ENCODE data around the gene EXOC6B. TPM values are rescaled to one million over a fixed set of nuclear protein-coding genes. Genes with fewer than 3 reads are reported as not detected.

The EXOC6B gene
- total RNA-seq, 4 donors from 2014 or later = 21.0 to 57.7 (median 36.1) TPM

DNA sequence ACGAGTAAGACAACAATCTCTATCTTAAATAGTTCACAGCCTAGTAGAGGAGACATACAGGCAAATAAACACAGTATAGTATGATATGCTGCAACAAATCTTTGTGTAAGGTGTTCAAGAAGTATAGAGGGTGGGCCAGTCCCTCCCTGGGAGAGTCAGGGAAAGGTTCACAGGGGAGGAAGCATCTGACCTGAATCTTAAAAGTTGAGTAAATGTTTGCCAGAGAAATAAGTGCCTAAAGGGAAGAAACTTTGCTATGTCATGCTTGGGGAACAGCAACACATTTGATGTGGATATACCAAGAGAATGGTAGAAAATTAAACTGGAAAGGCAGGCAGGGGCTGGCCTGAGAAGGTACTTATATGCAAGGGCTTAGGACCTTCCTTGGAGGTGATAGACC is 552.4 kb downstream of the EXOC6B start:
- no peak for TF ChIP-seq CTCF (IDR thresholded peaks at IDR 0.05)
- no peak for TF ChIP-seq POLR2A (IDR thresholded peaks at IDR 0.05)
- no peaks in the 10 kb centered on the region for H3K36me3 ChIP-seq
- no peak for DNase-seq
- intact Hi-C loops (cut with DNase I) = no loop called here
- peak overlapping the region in 3 of 4 donors; percentile 6 to 79 (median 76) for H3K27ac ChIP-seq
- 32 to 44% methylated on average over 1 of the region's 1 CpG for WGBS, 2 donors
- H3K4me1 ChIP-seq = peaks cover 4 to 65% (median 10%) of the 10 kb centered on the region in 3 donors
- no peaks in the 10 kb centered on the region for H3K27me3 ChIP-seq
- no peak overlapping the region for H3K4me3 ChIP-seq
- H3K9me3 ChIP-seq = no peaks in the 10 kb centered on the region

GRCh38 chr2:72271766-72272641 is 553.8 kb downstream of the EXOC6B start:
- Histone ChIP-seq H3K9me3 (no peaks in the 10 kb centered on the region), H3K4me1 (peaks cover 4 to 62% (median 10%) of the 10 kb centered on the region in 3 donors), H3K27me3 (no peaks in the 10 kb centered on the region), H3K27ac (peak overlapping the region; percentile 23 to 79 (median 70)), H3K36me3 (no peaks in the 10 kb centered on the region), H3K4me3 (no peak overlapping the region)
- intact Hi-C loops (cut with DNase I) = no loop called here
- WGBS, 2 donors = 27 to 42% methylated on average over 5 of the region's 5 CpGs
- TF ChIP-seq CTCF (IDR thresholded peaks at IDR 0.05) (no peak), POLR2A (IDR thresholded peaks at IDR 0.05) (no peak)
- no peak for DNase-seq

DNA sequence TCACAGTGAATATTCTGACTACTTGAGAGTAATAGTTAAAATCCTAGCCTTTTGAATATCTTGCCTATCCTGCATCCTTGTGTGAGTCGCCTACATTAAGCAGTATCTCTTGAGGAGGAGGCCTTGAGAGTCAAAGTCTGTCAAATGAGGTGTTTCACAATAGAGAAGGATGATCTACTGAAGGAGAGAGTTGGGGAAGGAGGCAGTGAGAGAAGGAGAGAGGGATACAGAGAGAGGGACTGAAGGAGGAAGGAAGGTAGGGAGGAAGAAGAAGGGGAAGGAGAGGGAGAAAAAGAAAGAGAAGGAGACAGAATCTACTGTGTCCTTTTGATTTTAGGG is 554.6 kb downstream of the EXOC6B start:
- Histone ChIP-seq H3K27me3 (no peaks in the 10 kb centered on the region), H3K36me3 (no peaks in the 10 kb centered on the region), H3K27ac (peak overlapping the region in 3 of 4 donors; percentile 65 to 77 (median 76)), H3K4me3 (no peak overlapping the region), H3K4me1 (peaks cover 4 to 61% (median 10%) of the 10 kb centered on the region in 3 donors), H3K9me3 (no peaks in the 10 kb centered on the region)
- WGBS, 2 donors = 43 to 52% methylated on average over 1 of the region's 1 CpG
- DNase-seq = no peak
- no peak for TF ChIP-seq POLR2A (IDR thresholded peaks at IDR 0.05)
- intact Hi-C loops (cut with DNase I) = no loop called here

DNA sequence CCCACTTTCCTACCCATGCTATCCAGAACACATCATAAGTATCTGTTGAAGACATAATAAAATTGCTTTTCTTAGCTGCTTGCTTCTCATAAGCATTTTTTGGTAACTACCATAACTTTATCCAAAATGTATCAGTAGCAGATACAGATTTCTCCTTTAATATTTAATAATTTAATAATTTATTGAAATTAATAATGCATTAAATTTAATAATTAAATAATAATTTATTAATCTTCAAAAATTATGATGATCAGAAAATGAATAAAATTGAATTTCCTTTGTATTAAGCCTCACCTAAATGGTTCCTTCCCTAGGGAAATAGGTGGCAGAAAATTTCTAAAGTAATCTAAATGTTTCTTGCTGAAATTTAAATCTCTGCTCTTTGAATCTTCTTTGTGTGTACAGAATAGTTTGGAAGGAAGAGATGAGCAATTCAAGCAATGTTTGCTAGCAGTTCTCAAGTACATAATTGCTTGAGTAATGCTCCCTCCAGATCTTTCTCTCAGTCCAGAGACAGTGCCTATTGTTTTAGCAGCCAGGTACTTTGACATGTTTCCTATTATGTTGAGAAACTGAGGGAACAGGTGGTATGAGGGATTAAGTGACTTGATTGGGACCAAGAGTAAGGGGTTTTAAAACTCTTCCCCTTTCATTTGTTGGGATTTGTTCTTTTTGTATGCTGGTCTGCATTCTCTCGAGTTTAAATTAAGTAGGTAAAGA is 555.1 kb downstream of the EXOC6B start:
- Histone ChIP-seq H3K27me3 (no peaks in the 10 kb centered on the region), H3K4me1 (peaks cover 4 to 61% (median 10%) of the 10 kb centered on the region in 3 donors), H3K4me3 (no peak overlapping the region), H3K27ac (peak overlapping the region in 3 of 4 donors; percentile 65 to 77 (median 76)), H3K36me3 (no peaks in the 10 kb centered on the region), H3K9me3 (no peaks in the 10 kb centered on the region)
- no peak for DNase-seq
- WGBS, 2 donors = 70 to 71% methylated on average over 1 of the region's 1 CpG
- TF ChIP-seq POLR2A (IDR thresholded peaks at IDR 0.05) (no peak), CTCF (IDR thresholded peaks at IDR 0.05) (no peak)
- intact Hi-C loops (cut with DNase I) = no loop called here

DNA sequence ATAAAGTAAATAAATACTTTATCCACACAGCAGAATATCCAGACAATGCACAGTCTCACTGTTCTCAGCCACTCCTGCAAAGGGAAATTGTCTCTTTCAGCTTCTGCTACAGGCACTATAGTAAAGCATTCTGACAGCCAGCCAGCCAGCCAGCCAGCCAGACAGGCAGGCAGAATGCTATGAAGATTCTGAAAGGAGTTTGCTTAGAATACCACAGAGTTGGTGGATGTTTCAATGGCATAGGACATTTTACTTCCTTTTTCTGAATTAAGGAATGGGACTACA is 562.1 kb downstream of the EXOC6B start:
- no peak overlapping the region for H3K4me3 ChIP-seq
- H3K9me3 ChIP-seq = no peaks in the 10 kb centered on the region
- H3K27me3 ChIP-seq = no peaks in the 10 kb centered on the region
- no peak for DNase-seq
- H3K27ac ChIP-seq = no peak overlapping the region
- intact Hi-C loops (cut with DNase I) = no loop called here
- TF ChIP-seq CTCF (IDR thresholded peaks at IDR 0.05) (no peak), POLR2A (IDR thresholded peaks at IDR 0.05) (no peak)
- H3K36me3 ChIP-seq = no peaks in the 10 kb centered on the region
- peaks cover 0 to 10% (median 5%) of the 10 kb centered on the region in 3 donors for H3K4me1 ChIP-seq

All from esophagus squamous epithelium (tissue), 5 donors.